Measurements from ENCODE around the gene PPM1G. TPM values are rescaled to one million over a fixed set of nuclear protein-coding genes. Genes with fewer than 3 reads are reported as not detected.

PPM1G gene
- total RNA-seq, 3 donors from 2014 or later (not counting 1 experiment from before 2014, with no cell fraction given): 63.9 to 73.8 (median 69.5) TPM

DNA sequence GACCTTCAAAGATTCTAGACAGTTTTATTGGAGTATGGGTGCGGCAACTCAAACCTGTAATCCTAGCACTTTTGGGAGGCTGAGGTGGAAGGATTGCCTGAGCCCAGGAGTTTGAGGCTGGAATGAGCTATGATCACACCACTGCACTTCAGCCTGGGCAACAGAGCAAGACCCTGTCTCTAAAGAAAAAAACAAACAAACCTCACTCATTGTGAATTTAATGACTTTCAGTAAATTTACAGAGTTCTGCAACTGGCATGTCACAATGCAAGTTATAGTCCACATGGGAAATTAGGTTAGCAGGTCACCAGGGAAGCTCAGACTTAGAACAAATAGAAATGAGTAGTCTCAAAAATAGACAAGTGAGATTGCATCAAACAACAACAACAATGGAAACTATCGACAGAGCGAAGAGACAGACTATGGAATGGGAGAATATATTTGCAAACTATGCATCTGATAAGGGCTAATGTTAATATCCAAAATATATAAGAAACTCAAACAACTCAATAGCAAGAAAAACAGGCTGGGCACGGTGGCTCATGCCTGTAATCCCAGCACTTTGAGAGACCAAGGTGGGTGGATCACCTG, 12.4 kb upstream of the PPM1G start:
- no peak for ATAC-seq
- H3K4me1 Mint-ChIP-seq: no peaks in the 10 kb centered on the region
- Histone ChIP-seq H3K27me3 (ENCODE audit: control insufficient read depth, insufficient read depth, low read length) (no peaks in the 10 kb centered on the region), H3K36me3 (ENCODE audit: control insufficient read depth, insufficient read depth, low read length) (no peaks in the 10 kb centered on the region), H3K9me3 (ENCODE audit: control insufficient read depth, insufficient read depth, low read length) (no peaks in the 10 kb centered on the region), H3K4me1 (ENCODE audit: control insufficient read depth, insufficient read depth, low read length) (no peaks in the 10 kb centered on the region), H3K27ac (ENCODE audit: low read length) (no peak overlapping the region), H3K4me3 (ENCODE audit: low read length) (no peak overlapping the region)
- TF ChIP-seq, protein P1, sequence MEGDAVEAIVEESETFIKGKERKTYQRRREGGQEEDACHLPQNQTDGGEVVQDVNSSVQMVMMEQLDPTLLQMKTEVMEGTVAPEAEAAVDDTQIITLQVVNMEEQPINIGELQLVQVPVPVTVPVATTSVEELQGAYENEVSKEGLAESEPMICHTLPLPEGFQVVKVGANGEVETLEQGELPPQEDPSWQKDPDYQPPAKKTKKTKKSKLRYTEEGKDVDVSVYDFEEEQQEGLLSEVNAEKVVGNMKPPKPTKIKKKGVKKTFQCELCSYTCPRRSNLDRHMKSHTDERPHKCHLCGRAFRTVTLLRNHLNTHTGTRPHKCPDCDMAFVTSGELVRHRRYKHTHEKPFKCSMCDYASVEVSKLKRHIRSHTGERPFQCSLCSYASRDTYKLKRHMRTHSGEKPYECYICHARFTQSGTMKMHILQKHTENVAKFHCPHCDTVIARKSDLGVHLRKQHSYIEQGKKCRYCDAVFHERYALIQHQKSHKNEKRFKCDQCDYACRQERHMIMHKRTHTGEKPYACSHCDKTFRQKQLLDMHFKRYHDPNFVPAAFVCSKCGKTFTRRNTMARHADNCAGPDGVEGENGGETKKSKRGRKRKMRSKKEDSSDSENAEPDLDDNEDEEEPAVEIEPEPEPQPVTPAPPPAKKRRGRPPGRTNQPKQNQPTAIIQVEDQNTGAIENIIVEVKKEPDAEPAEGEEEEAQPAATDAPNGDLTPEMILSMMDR (IDR thresholded peaks at IDR 0.05): no peak
- DNase-seq: no peak
- intact Hi-C loops (cut with micrococcal nuclease): no loop called here
- no peaks in the 10 kb centered on the region for H3K36me3 Mint-ChIP-seq
- WGBS (ENCODE audit: insufficient coverage): 96% methylated on average over 2 of the region's 4 CpGs
- no peaks in the 10 kb centered on the region for H3K27me3 Mint-ChIP-seq (ENCODE audit: low read depth in 2 of 2)
- no peaks in the 10 kb centered on the region for H3K9me3 Mint-ChIP-seq
- no peak overlapping the region for H3K4me3 Mint-ChIP-seq
- no peak overlapping the region for H3K27ac Mint-ChIP-seq

DNA sequence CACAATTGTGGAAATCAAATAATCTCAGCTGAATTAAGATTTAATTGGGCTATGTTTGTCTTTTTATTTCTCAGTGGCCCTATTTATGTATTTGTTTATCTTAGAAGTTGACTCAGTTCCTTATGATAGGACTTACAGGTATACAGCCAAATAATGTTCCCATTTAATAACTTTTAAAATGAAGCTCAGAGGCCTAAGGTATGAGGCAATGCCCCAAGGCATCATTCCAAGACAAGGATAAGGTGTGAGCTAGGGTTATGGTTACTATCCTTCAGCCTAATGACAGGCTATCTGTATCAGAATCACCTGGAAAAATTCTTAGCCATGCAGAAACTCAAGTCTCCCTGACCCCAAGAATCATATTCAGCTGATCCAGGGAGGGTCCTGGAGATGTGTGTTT, 11.6 kb upstream of the PPM1G start:
- intact Hi-C loops (cut with micrococcal nuclease): no loop called here
- Mint-ChIP-seq H3K36me3 (no peaks in the 10 kb centered on the region), H3K9me3 (no peaks in the 10 kb centered on the region), H3K4me1 (no peaks in the 10 kb centered on the region), H3K27me3 (ENCODE audit: low read depth in 2 of 2) (no peaks in the 10 kb centered on the region), H3K4me3 (no peak overlapping the region), H3K27ac (no peak overlapping the region)
- H3K27ac ChIP-seq (ENCODE audit: low read length): no peak overlapping the region
- H3K9me3 ChIP-seq (ENCODE audit: control insufficient read depth, insufficient read depth, low read length): no peaks in the 10 kb centered on the region
- H3K4me1 ChIP-seq (ENCODE audit: control insufficient read depth, insufficient read depth, low read length): no peaks in the 10 kb centered on the region
- DNase-seq: no peak
- no peak overlapping the region for H3K4me3 ChIP-seq (ENCODE audit: low read length)
- H3K27me3 ChIP-seq (ENCODE audit: control insufficient read depth, insufficient read depth, low read length): no peaks in the 10 kb centered on the region
- TF ChIP-seq, protein P1 (IDR thresholded peaks at IDR 0.05): no peak
- no peak for ATAC-seq
- no peaks in the 10 kb centered on the region for H3K36me3 ChIP-seq (ENCODE audit: control insufficient read depth, insufficient read depth, low read length)

DNA sequence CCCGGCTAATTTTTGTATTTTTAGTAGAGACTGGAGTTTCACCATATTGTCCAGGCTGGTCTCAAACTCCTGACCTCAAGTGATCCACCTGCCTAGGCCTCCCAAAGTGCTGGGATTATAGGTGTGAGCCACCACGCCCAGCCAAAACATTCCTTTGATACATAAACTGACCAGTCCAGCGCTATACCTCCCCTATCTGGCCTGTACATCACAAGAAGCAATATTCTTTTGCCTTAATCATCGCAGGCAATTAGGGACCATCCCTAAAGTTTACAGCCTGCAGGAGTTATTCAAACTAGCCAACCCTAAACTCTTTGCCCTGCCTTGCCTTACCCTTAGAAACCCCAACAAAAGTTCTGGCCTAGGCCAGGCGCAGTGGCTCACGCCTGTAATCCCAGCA, 6.8 kb upstream of the PPM1G start:
- H3K27ac Mint-ChIP-seq: no peak overlapping the region
- WGBS (ENCODE audit: insufficient coverage): 92% methylated on average over 6 of the region's 6 CpGs
- no peak overlapping the region for H3K4me3 Mint-ChIP-seq
- no peaks in the 10 kb centered on the region for H3K9me3 Mint-ChIP-seq
- no peaks in the 10 kb centered on the region for H3K9me3 ChIP-seq (ENCODE audit: control insufficient read depth, insufficient read depth, low read length)
- H3K4me1 ChIP-seq (ENCODE audit: control insufficient read depth, insufficient read depth, low read length): no peaks in the 10 kb centered on the region
- ATAC-seq (no peak), DNase-seq (no peak)
- H3K36me3 ChIP-seq (ENCODE audit: control insufficient read depth, insufficient read depth, low read length): no peaks in the 10 kb centered on the region
- no peak overlapping the region for H3K27ac ChIP-seq (ENCODE audit: low read length)
- H3K4me3 ChIP-seq (ENCODE audit: low read length): no peak overlapping the region
- TF ChIP-seq, protein P1 (IDR thresholded peaks at IDR 0.05): no peak
- H3K36me3 Mint-ChIP-seq: no peaks in the 10 kb centered on the region
- H3K4me1 Mint-ChIP-seq: no peaks in the 10 kb centered on the region
- peaks cover 10 to 13% of the 10 kb centered on the region in 2 donors for H3K27me3 Mint-ChIP-seq (ENCODE audit: low read depth in 2 of 2)
- intact Hi-C loops (cut with micrococcal nuclease): no loop called here
- H3K27me3 ChIP-seq (ENCODE audit: control insufficient read depth, insufficient read depth, low read length): no peaks in the 10 kb centered on the region
